B cell (primary cell): Measurements from ENCODE around the gene LMF2.

Experiments
- CTCF ChIP-seq: fragments of 200-600 bp; IDR thresholded peaks from one replicate; pipeline ENCODE4 v1.8.0; 2022; ENCODE audit warnings: antibody characterized with exemption, mild to moderate bottlenecking
- EZH2 ChIP-seq: IDR thresholded peaks from 2 replicates; pipeline ENCODE4 v1.6.1; 2012; ENCODE audit warnings: borderline replicate concordance, low read depth, mild to moderate bottlenecking, moderate library complexity, low read length; ENCODE audit not compliant: insufficient read depth, poor library complexity, severe bottlenecking

GRCh38 chr22:50519151-50519550 is 11.6 kb upstream of the LMF2 start:
- TF ChIP-seq CTCF, result no peak
- no peak for TF ChIP-seq EZH2
